HCEC 1CT (cell line): ENCODE results near the gene ARHGAP1.

Experiments
- DNase-seq: peaks from one replicate; pipeline ENCODE4 v3.0.0-alpha.2; 2017

ARHGAP1 gene

GRCh38 chr11:46692450-46692849 is 8.0 kb downstream of the ARHGAP1 start:
- no peak for DNase-seq

DNA sequence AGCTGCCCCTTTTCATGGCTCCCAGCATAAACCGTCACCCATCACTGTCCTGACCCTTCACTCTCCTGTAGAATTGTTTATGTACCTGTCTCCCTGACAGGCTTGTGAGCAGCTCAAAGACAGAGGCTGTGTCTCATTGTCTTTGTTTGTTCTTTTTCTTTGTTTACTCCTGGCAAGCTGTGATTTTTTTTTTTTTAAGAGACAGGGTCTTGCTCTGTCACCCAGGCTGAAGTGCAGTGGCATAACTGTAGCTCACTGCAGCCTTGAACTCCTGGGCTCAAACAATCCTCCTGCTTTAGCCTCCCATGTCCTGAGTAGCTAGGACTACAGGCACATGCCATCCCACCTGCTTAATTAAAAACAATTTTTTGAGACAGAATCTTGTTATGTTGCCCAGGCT is 9.7 kb downstream of the ARHGAP1 start:
- no peak for DNase-seq

GRCh38 chr11:46686886-46687795 is 13.3 kb downstream of the ARHGAP1 start:
- DNase-seq, result peak; percentile 57

DNA sequence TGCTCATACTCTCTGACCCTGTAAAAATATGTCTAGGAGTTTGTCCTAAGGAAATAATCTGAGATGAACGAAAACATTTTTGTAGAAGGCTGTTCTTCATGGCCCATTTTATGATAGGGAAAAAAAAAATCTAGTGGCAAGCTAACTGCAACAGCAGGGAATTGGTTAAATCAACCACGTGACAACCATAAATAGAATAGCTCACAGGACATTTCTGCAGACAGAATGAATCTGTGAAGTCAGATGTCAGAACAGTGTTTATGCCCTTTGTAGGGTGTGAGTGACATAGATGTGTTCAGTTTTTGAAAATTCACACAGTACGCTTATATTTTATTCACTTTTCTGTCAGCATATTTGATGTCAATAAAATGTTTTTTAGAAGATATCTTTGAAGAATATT is 16.1 kb downstream of the ARHGAP1 start:
- DNase-seq, result no peak

- DNase-seq, result no peak
These were observed 17.4 kb downstream of the ARHGAP1 start for GRCh38 chr11:46682773-46683752.

- no peak for DNase-seq
These were observed 18.6 kb downstream of the ARHGAP1 start for GRCh38 chr11:46681814-46682213.

DNA sequence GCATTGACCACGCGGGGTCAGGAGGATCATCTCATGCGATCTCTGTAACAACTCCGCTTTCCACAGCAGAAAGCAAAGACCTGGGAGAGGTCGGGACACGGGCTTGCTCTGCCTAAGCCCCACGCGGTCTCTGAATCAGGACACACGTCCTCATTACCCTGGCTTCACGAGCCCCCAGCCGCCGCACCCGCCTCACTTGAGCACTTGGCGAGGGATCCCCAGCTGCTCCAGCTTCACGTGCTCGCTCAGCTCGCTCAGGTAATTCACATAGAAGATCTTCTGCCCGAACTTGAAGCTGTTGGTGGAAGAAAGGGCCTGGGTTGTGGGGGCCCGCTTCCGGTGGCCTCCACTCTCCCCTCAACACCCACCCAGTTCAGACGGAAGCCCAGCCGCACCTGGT is 19.6 kb downstream of the ARHGAP1 start:
- DNase-seq, result no peak

DNA sequence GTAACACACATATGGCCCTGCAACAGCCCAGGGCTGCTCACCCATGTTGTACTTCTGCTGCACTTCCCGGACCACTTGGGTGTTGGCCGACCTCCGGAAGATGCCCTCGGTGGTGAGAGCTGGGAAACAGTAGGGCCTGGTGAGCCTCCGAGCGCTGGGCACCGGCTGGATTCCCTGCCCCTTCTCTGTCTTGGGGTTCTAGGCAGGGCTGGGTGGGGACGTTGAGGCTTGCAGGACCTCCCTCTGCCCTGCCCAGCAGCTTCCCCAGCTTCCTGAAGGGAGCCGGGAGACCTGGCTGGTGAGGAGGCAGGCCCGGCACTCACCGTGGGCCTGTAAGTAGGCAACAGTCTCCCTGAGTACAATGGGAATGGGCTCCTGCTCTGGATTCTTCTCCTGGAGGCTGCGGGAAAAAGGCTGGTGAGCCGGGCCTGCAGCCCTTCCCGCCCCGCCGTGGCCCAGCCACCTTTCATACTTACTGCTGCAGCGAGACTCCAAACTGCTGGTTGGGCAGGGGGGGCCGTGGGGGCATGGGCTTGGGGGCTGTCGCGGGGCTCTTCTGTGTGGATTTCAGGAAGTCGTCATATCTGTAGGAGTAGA is 20.2 kb downstream of the ARHGAP1 start:
- DNase-seq, result no peak

GRCh38 chr11:46679241-46680163 is 20.9 kb downstream of the ARHGAP1 start:
- DNase-seq, result no peak

DNA sequence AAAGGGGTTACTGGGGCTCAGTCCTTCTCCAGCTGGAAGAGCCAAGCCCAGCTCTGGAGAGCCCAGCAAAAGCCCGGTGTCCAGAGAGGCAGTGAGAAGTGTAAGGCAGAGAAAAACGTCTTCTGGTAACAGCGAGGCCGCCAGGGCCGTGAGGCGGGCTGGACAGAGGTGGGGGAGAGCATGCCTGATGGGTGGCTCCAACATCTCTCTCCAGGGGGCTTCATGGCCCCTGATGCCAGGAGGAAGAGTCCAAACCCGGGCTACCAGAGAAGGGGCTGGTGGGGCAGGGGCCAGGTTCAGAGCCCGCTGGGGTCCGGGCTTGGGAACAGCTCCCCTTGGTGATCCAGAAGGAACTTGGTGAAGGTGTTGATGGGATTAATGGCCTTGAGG is 21.7 kb downstream of the ARHGAP1 start:
- DNase-seq, result no peak

- no peak for DNase-seq
These were observed 22.3 kb downstream of the ARHGAP1 start for GRCh38 chr11:46677991-46678740.

- no peak for DNase-seq
These were observed 23.2 kb downstream of the ARHGAP1 start for GRCh38 chr11:46677169-46677568.

GRCh38 chr11:46676436-46677158 is 23.8 kb downstream of the ARHGAP1 start:
- no peak for DNase-seq

GRCh38 chr11:46675949-46676348 is 24.5 kb downstream of the ARHGAP1 start:
- no peak for DNase-seq

DNA sequence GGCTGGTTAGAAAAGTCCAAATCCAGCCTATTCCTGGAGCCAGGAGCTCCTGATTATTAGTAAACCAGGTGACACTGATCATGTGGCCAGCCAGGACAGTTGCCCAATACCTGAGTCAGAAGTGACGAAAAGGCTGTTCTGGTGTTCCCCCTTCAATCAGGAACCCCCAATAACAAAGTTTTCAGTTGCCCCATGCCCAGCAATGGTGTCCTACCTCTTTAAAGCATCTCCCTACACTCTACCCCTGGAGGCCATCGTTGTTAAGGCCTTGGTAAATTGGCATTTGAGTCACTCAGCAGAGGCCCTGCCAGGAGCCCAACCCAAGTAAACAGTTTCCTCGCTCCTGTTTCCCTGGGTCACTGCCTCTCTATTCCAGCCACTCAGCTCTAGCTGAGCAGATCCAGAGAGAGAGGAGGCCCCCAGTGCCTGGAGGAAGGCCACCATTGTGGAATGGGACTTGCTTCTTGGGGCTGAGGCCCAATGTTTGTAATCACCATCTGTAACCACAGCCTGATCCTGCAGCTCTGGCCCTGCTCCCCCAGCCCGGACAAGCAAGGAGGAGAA is 25.0 kb downstream of the ARHGAP1 start:
- DNase-seq, result peak; percentile 50

DNA sequence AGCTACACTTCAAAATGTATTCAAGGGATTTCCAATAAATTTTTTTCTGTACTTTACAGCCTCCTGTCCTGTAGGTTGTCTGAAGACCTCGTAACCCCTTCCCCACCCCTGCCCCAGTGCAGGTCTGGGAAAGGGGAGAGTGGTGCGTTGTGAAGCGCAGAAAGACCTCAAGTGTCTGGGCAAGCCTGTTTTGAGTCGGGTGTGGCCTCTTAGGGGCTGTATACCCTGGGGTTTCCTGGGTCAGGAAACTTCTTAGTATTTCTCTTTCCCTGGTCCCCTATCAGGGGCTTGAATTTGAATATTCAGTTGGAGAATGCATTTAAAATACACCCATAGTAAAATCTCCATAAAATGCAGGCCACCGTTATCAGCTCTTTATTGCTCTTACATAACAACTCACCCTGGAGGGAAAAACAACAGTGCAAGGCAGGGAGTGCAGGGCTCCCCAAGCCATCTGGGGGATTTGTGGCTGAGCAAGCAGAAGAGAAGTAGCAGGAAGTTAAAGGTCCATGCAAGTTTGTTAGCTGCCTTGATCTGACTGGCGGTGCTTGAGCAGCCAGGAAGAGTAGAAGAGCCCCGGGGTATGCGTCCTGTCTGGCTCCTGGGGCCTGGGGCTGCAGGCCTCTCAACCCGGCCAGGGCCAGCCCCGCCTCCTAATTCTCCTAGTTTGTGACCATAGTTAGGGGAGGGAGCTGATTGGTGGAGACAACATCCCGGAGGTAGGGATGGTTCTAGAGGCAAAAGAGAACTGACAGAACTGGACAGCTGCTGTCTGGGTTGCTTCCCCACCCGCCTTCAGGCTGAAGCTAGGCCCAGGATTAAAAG is 25.7 kb downstream of the ARHGAP1 start:
- no peak for DNase-seq

DNA sequence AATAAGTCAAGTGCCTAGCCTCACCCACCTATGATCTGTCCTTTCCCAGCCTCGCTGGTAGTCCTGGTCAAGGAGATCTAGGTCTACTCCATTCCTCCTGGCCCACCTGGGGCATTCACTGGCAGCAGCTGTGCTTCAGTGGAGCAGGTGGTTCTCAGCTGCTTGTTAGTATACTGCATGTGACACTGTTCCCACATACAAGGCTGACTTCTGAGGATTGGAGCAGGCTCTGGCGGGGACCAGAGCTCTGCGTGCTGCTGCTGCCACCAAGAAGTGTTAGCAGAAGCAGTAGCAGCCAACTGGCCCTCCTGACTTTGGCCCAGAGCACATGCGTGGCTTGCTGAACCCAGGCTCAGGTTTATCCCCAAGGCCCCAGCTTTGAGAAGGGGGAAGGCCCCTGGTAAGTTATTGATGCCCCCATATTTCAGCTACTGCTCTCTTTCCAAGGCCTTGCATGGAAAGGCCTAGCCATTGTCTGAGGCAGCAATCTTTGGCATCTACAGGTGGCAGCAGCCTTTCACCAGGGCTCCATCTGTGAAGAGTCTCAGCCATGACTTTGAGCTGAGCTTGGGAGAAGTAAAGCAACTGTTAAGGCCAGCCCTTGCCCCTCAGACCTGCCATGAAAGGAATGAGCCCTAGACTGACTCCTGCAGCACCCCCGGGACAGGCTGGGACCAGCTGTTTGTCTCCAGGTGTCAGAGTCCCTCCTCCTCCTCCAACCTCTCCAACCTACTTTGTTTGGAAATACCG is 26.5 kb downstream of the ARHGAP1 start:
- no peak for DNase-seq

- DNase-seq, result no peak
These were observed 28.0 kb downstream of the ARHGAP1 start for GRCh38 chr11:46672381-46672839.

DNA sequence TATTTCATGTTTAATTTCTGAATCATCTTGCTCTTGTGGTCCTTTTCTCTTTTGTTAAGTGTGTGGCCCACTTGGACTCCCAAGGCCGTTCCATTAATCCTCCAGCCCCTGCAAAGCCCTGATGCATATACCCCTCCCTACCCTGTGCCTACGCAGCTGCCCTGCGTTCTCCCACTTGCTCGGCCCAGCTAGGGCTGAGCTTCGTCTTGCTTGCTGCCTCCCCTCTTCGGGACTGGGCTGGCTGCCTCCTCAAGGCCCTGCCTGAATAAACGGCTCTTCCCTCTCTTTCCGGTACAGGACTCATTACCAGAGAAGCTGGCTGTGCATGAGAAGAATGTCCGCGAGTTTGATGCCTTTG is 28.5 kb downstream of the ARHGAP1 start:
- DNase-seq, result no peak
